Activated naive CD4-positive, alpha-beta T cell treated with Interleukin-2 at 50 U/mL for 16 hours (primary cell): ENCODE data around the gene KIAA1217.

Source experiments
- DNase-seq: peaks from one replicate; pipeline ENCODE4 v3.0.0-alpha.2; 2020

The KIAA1217 gene

GRCh38 chr10:24556750-24557742 lies 348.1 kb downstream of the KIAA1217 start:
- no peak for DNase-seq

- DNase-seq = no peak
Observed at GRCh38 chr10:24561453-24561852, 352.5 kb downstream of the KIAA1217 start.

- no peak for DNase-seq
Observed at GRCh38 chr10:24568042-24568441, 359.1 kb downstream of the KIAA1217 start.

GRCh38 chr10:24569330-24569796 lies 360.4 kb downstream of the KIAA1217 start:
- no peak for DNase-seq

GRCh38 chr10:24569828-24570657 lies 361.1 kb downstream of the KIAA1217 start:
- no peak for DNase-seq

- DNase-seq = no peak
Observed at GRCh38 chr10:24570658-24571426, 361.9 kb downstream of the KIAA1217 start.

- DNase-seq = no peak
Observed at GRCh38 chr10:24571870-24572450, 363.0 kb downstream of the KIAA1217 start.

GRCh38 chr10:24574161-24574560 lies 365.2 kb downstream of the KIAA1217 start:
- DNase-seq = no peak

GRCh38 chr10:24574578-24575155 lies 365.7 kb downstream of the KIAA1217 start:
- DNase-seq = no peak

- DNase-seq = no peak
Observed at GRCh38 chr10:24575481-24576002, 366.6 kb downstream of the KIAA1217 start.

GRCh38 chr10:24579448-24579847 lies 370.5 kb downstream of the KIAA1217 start:
- DNase-seq = no peak

GRCh38 chr10:24579906-24580305 lies 371.0 kb downstream of the KIAA1217 start:
- no peak for DNase-seq

- no peak for DNase-seq
Observed at GRCh38 chr10:24589265-24589664, 380.3 kb downstream of the KIAA1217 start.

GRCh38 chr10:24590697-24591457 lies 381.9 kb downstream of the KIAA1217 start:
- DNase-seq = no peak

GRCh38 chr10:24596217-24596930 lies 387.4 kb downstream of the KIAA1217 start:
- DNase-seq = no peak

GRCh38 chr10:24597426-24597825 lies 388.5 kb downstream of the KIAA1217 start:
- no peak for DNase-seq
